GM12878 (cell line): ENCODE data around the gene CNRIP1. TPM values are rescaled to one million over a fixed set of nuclear protein-coding genes. Genes with fewer than 3 reads are reported as not detected.

Source experiments
- ATAC-seq: fragments of 200-7000 bp; cut with Tn5 transposase; 3 replicates; pipeline ENCODE4 v1.9.1; 2020; ENCODE audit warnings: mild to moderate bottlenecking, moderate library complexity
- BruUV-seq: library from RNA; stranded (reverse); fragments of 400-500 nt; replicated peaks from 2 replicates; lab custom pipeline; 2021; lab: Mats Ljungman, UMichigan
- CTCF ChIA-PET: fragments of 300-600 bp; sonication (Branson Sonifier 250); formaldehyde crosslinking; extraction: SDS; loops from one replicate; lab custom pipeline; 2021; ENCODE audit warnings: inconsistent platforms; lab: Yijun Ruan, JAX
- POLR2A ChIA-PET: fragments of 350-600 bp; formaldehyde crosslinking; extraction: SDS; loops from one replicate; lab custom pipeline; 2021; ENCODE audit warnings: inconsistent platforms; lab: Charles Lee
- RAD21 ChIA-PET: fragments of 300-600 bp; sonication (Branson Sonifier 250); formaldehyde crosslinking; loops from one replicate; lab custom pipeline; 2023; ENCODE audit warnings: antibody characterized with exemption; ENCODE audit not compliant: unreplicated experiment; lab: Charles Lee
- SMC1A ChIA-PET: fragments of 300-600 bp; sonication (Branson Sonifier 250); formaldehyde crosslinking; loops from one replicate; lab custom pipeline; 2023; ENCODE audit not compliant: unreplicated experiment, uncharacterized antibody; lab: Charles Lee
- DNase-seq: peaks from one replicate; pipeline ENCODE4 v3.0.0-alpha.2; 2011; ENCODE audit warnings: low read depth, low spot score
- FAIRE-seq: peaks from 3 replicates; lab custom pipeline; 2011; peaks lifted over from hg19 to GRCh38; lab: Jason Lieb, UNC
- H2AFZ ChIP-seq: 2 replicates; pipeline ENCODE4 v1.6.0; 2011; ENCODE audit warnings: low read depth, low read length, control low read depth; ENCODE audit not compliant: control insufficient read depth
- H3K27ac ChIP-seq: 2 replicates; pipeline ENCODE4 v1.5.1; 2011; ENCODE audit warnings: control low read depth; ENCODE audit not compliant: control insufficient read depth, insufficient read depth
- H3K27me3 ChIP-seq, 2 experiments: replicated peaks in 1 of 2; 2 replicates each; pipeline versions ENCODE4 v1.6.0 to v1.6.1; 2011; ENCODE audit warnings: low read length in 1 of 2; ENCODE audit not compliant: control insufficient read depth in 2 of 2, insufficient read depth in 2 of 2
- H3K36me3 ChIP-seq, 2 experiments: 2 replicates each; pipeline ENCODE4 v1.5.1; 2011; ENCODE audit warnings: low read length in 1 of 2; ENCODE audit not compliant: control insufficient read depth in 2 of 2, insufficient read depth in 2 of 2
- H3K4me1 ChIP-seq: 2 replicates; pipeline ENCODE4 v1.6.1; 2011; ENCODE audit warnings: mild to moderate bottlenecking, low read length, moderate library complexity, mixed read lengths; ENCODE audit not compliant: control insufficient read depth, insufficient read depth
- H3K4me2 ChIP-seq: 2 replicates; pipeline ENCODE4 v1.6.0; 2011; ENCODE audit warnings: control low read depth; ENCODE audit not compliant: control insufficient read depth, insufficient read depth
- H3K4me3 ChIP-seq: fragments of 200-600 bp; sonication (generic); 2 replicates; pipeline ENCODE4 v1.5.1; 2016
- H3K79me2 ChIP-seq: 2 replicates; pipeline ENCODE4 v1.6.0; 2011; ENCODE audit warnings: low read length; ENCODE audit not compliant: control insufficient read depth, insufficient read depth
- H3K9ac ChIP-seq: 2 replicates; pipeline ENCODE4 v1.8.0; 2011; ENCODE audit warnings: low read length, control low read depth, mixed read lengths; ENCODE audit not compliant: control insufficient read depth, insufficient read depth
- H3K9me3 ChIP-seq: replicated peaks from 3 replicates; pipeline ENCODE4 v1.5.1; 2011; ENCODE audit warnings: mild to moderate bottlenecking, low read length; ENCODE audit not compliant: control insufficient read depth, insufficient read depth
- H4K20me1 ChIP-seq: 2 replicates; pipeline ENCODE4 v1.6.0; 2011; ENCODE audit not compliant: control insufficient read depth, insufficient read depth
- DPF2 ChIP-seq: fragments of 450-650 bp; IDR thresholded peaks from 2 replicates; pipeline ENCODE4 v1.6.1; 2017; ENCODE audit warnings: mild to moderate bottlenecking
- ELK1 ChIP-seq: IDR thresholded peaks from 2 replicates; pipeline ENCODE4 v1.6.1; 2012; ENCODE audit warnings: low read depth, low read length, improper control_type of control experiment
- GABPA ChIP-seq: IDR thresholded peaks from 2 replicates; pipeline ENCODE4 v1.6.1; 2014; ENCODE audit warnings: antibody characterized with exemption, low read depth, mild to moderate bottlenecking, inconsistent platforms
- NBN ChIP-seq: fragments of 450-650 bp; IDR thresholded peaks from 2 replicates; pipeline ENCODE4 v1.6.1; 2016
- SKIL ChIP-seq: fragments of 450-650 bp; IDR thresholded peaks from 2 replicates; pipeline ENCODE4 v1.6.1; 2017; ENCODE audit warnings: mild to moderate bottlenecking, low read depth, inconsistent platforms; ENCODE audit not compliant: poor library complexity, severe bottlenecking
- ZZZ3 ChIP-seq: IDR thresholded peaks from 2 replicates; pipeline ENCODE4 v1.6.1; 2011; ENCODE audit warnings: low read depth; ENCODE audit not compliant: control insufficient read depth, insufficient read length
- WGBS: methylation state at CpG from one replicate; pipeline ENCODE4 v1.1.6; 2016; ENCODE audit warnings: low lambda C conversion rate; ENCODE audit not compliant: insufficient replicate concordance, insufficient coverage; ENCODE audit errors: missing lambda C conversion rate; 5-methylcytosine and 5-hydroxymethylcytosine counted together
- in situ Hi-C: fragments of 300-500 bp; cut with MboI; formaldehyde crosslinking; loops from 9 replicates; pipeline ENCODE4 v1.14.3; 2018; ENCODE audit warnings: mixed read lengths
- intact Hi-C: fragments of 100-400 bp; cut with micrococcal nuclease; formaldehyde crosslinking; loops from one replicate; pipeline ENCODE4 v1.14.2; 2022; ENCODE audit not compliant: unreplicated experiment
- polyA plus RNA-seq, 11 experiments: library from polyadenylated mRNA; depleted of rRNA in 4 of 11; unstranded in 6 of 11; stranded (reverse) in 5 of 11; fragments of >200 nt; fragmentation: Nextera tagmentation in 4 of 11; fragmentation: Illumina TruSeq in 1 of 11; extraction: Ambion mirVana in 4 of 11; extraction: Trizol in 1 of 11; gene quantifications; 1 replicate in 1 of 11; 2 replicates in 10 of 11; pipeline versions ENCODE4 v1.2.1 to v1.2.3, GENCODE V29; 2011 to 2016; ENCODE audit warnings: inconsistent platforms in 2 of 11, missing spikeins in 2 of 11, low read depth in 1 of 11
- total RNA-seq, 4 experiments: library from RNA; depleted of rRNA in 3 of 4; stranded (reverse); fragments of >200 nt in 3 of 4; fragmentation: Illumina TruSeq in 1 of 4; extraction: Trizol in 1 of 4; gene quantifications; 2 replicates each; pipeline versions ENCODE4 v1.2.1 to v1.2.3, GENCODE V29; 2013 to 2021

Gene CNRIP1
- total and polyA plus RNA-seq, 10 of the 15 experiments (the other 5 are each of a cell fraction or from before 2014, with no cell fraction given): not detected

GRCh38 chr2:68263632-68264031, 56.1 kb downstream of the CNRIP1 start (continued):
- no peak for TF ChIP-seq SKIL
- no peak for TF ChIP-seq DPF2
- TF ChIP-seq, all 136 proteins: peak for 0

- ChIA-PET POLR2A (no interaction called here), CTCF (no interaction called here), SMC1A (no interaction called here), RAD21 (no interaction called here)
- in situ Hi-C loops (no loop called here), intact Hi-C loops (no loop called here)
- WGBS: 100% methylated on average over 2 of the region's 2 CpGs
- FAIRE-seq (no peak), ATAC-seq (no peak), DNase-seq (no peak)
- H3K79me2 ChIP-seq: peaks cover 5% of the 10 kb centered on the region
- no peak overlapping the region for H3K9ac ChIP-seq
- no peak for TF ChIP-seq ELK1
- TF ChIP-seq NBN: no peak
- no peak for TF ChIP-seq GABPA
- no peak for TF ChIP-seq ZZZ3
- no peak overlapping the region for H3K4me3 ChIP-seq
- H3K4me1 ChIP-seq: peaks cover 18% of the 10 kb centered on the region
- H3K27me3 ChIP-seq: no peaks in the 10 kb centered on the region
- no peak overlapping the region for H3K4me2 ChIP-seq
- no peak overlapping the region for H2AFZ ChIP-seq
- H3K36me3 ChIP-seq: no peaks in the 10 kb centered on the region
- H3K27ac ChIP-seq: no peak overlapping the region
- BruUV-seq: no TSS peak
- no peaks in the 10 kb centered on the region for H4K20me1 ChIP-seq
- no peaks in the 10 kb centered on the region for H3K9me3 ChIP-seq
Observed at GRCh38 chr2:68258851-68259250, 60.9 kb downstream of the CNRIP1 start.
